SW480 (cell line): ENCODE results near the gene CKLF.
"Not testable (repeated sequence)": the region's sequence is repeated elsewhere in the genome, so short reads cannot be mapped to it uniquely, and the experiment has no call there.

Source experiments
- DNase-seq: peaks from one replicate; pipeline ENCODE4 v3.0.0-alpha.2; 2016; ENCODE audit warnings: low spot score

The CKLF gene, protein sequence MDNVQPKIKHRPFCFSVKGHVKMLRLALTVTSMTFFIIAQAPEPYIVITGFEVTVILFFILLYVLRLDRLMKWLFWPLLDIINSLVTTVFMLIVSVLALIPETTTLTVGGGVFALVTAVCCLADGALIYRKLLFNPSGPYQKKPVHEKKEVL

DNA sequence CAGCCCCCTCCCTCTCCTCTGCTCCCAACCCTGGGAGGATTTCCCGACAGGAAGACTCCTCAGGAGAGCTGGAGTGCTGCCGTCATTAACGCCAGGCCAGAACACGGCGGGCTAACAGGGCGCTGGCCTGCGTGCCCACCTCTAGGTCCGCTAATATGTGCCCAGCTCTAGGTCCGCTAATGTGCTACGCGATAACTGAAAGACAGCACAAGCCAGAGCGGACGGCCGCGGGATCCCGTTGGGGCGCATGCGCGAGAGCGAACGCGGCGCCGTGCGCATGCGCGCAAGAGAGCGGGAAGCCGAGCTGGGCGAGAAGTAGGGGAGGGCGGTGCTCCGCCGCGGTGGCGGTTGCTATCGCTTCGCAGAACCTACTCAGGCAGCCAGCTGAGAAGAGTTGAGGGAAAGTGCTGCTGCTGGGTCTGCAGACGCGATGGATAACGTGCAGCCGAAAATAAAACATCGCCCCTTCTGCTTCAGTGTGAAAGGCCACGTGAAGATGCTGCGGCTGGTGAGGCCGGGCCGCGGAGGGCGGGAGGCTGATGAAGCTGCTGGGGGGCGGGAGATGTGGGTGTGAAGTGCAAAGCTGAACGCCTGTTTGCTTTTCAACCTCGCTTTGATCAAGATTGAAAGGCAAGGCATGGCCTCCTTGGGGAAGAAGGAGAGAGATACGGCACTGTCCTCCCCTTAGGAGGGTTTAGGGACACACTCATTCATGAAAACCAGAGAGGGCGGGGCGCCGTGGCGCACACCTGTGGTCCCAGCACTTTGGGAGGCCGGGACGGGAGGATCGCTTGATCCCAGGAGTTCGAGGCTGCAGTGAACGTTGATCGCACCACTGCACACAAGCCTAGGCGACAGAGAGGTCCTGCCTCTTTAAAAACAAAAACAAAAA, at the start of gene CKLF:
Gene CKLF (plus strand): TSS at position 291 of the 892 bp plus-strand sequence. CDS start 140 bp downstream, at position 431.
- DNase-seq = peak; percentile 84

DNA sequence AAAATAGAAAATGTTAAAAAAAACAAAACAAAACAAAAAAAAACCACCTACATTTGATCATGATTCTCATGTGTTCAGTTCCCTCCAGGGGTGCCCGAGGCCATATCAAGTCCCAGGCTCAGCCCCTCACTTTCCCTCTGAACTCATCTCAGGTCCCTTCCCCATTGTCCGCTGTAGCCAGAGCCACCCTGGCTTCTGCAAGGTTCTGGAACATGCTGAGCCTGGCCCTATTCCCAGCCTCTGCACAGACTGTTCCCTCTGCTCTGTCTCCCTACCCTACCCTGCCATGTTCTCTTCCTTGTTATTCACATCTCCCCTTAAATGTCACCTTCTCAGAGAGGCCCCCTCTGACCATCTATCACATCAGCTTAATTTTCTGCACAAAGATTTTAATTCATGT, 49.3 kb upstream of the CKLF start:
- DNase-seq = no peak

DNA sequence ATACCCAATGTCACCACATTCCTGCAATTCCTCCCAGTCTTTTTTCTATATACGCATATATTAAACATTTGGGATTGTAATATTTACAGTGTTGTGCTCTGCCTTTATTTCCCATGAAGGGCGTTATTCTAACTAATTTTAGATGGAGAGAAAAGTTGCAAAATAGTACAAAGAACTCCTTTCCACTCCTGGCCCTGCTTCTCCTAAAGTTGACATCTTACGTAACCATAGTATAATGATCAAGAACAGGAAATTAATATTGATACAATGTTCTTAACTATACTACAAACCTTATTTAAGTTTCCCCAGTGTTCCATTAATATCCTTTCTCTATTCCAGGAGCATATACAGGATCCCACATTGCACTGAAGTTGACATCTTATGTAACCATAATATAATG, 48.8 kb upstream of the CKLF start:
- DNase-seq = no peak

DNA sequence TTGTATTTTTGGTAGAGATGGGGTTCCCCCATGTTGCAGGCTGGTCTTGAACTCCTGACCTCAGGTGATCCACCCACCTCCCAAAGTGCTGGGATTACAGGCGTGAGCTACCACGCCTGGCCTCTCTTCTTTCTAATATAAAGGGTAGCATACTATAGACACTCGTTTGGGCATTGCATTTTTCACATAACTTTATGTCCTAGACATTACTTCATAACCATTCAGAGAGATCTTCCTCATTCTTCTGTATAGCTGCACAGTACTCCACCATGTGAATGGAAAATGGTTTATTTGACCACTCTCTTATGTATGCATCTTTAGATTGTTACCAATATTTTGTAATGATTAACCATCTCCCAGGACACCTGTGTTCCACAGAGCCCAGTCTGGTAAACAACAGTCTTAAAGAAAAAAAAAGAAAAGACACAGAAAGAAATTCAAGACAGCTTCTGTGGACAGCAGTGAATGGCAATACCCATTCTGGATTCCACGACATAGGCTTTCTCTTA, 44.6 kb upstream of the CKLF start:
- DNase-seq = no peak

DNA sequence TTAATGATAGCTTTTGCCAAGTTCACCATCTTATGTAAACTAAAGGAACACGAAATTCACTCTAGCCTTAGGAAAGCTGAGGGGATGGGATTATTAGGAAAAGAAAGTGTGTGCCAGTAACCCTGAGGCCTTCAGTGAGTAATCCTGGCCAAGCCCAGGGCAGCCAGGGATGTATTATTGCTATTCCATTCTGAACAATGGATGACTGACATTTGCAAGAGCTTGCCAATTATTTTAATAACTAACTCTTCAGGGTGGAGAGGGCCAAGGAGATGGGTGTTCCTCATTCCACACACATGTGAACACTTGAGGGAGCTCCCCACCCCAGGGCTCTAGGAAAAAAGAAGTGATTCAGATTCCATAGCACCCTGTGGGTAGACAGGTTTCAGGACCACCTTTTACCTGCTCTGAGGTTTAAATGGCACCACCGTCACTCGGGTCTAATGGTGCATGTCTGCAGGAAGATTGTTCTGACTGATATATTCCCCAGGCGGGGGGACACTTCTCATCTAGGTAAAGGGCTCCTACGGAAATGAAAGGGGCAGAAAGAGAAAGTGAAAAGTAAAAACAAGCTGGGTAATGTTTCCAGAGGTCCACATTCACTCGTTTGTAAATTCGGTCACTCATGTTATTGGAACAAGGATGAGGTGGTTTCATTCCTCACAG, 44.0 kb upstream of the CKLF start:
- DNase-seq = no peak

DNA sequence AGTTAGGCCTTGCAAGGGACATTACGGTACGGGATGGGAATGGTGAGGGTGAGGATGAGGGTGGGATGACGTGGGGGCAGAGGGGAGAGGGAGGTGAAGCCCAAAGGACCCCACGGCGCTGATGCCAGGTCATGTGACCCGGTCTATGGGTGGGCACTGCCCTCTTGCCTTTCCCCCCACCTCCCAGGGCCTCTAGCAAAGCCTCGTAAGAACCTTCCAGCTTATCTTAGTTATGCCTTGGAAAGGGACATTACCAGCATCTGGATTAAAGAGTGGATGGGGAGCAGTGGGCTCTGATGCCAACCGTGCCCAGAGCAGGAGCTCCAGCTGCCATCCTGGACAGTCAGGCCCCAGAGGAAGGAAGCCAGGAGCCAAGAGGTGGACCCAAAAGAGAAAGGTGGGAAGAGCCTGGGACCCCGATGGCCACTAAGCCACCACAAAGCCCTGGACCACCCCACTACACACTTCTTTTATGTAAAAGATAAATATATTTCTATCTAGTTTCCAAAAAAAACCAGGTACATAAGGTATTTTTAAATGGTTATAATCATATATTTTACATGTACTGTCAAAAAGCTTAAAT, 43.4 kb upstream of the CKLF start:
- no peak for DNase-seq

- DNase-seq = no peak
Measured at GRCh38 chr16:66509576-66509975, 42.8 kb upstream of the CKLF start.

GRCh38 chr16:66510298-66510697, 42.1 kb upstream of the CKLF start:
- no peak for DNase-seq

- no peak for DNase-seq
Measured at GRCh38 chr16:66510711-66511601, 41.4 kb upstream of the CKLF start.

DNA sequence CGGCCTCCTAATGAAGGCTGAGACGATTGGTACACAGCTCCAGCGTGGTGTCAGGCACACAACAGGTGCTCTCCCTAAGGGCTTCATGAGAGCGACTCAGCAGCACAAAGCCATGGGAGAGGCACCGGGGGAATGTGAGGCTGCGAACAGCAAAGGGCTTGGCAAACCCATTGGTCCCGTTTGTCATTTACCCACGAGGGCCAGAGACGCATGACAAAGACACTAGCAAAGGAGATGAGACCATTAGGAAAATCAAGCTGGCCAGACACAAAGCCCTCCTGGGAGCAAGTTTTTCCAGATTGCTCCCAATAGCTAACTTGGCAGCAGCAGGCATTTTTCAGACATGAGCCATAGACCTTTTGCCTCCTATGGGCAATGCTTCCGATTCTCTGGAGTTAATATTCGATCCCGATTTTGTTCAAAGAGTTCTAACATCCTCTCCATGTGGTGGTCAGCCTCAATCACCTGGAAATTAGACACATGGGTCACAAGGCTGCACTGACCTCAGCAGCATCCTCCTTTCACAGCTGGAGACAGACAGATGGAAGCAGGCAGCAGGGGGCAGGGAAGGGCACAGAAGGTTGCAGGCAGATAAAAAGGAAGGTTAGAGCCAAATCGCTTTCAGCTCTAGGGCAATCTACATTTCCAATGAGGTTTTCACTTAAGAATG, 40.6 kb upstream of the CKLF start:
- no peak for DNase-seq

- no peak for DNase-seq
Measured at GRCh38 chr16:66512272-66513110, 39.9 kb upstream of the CKLF start.

DNA sequence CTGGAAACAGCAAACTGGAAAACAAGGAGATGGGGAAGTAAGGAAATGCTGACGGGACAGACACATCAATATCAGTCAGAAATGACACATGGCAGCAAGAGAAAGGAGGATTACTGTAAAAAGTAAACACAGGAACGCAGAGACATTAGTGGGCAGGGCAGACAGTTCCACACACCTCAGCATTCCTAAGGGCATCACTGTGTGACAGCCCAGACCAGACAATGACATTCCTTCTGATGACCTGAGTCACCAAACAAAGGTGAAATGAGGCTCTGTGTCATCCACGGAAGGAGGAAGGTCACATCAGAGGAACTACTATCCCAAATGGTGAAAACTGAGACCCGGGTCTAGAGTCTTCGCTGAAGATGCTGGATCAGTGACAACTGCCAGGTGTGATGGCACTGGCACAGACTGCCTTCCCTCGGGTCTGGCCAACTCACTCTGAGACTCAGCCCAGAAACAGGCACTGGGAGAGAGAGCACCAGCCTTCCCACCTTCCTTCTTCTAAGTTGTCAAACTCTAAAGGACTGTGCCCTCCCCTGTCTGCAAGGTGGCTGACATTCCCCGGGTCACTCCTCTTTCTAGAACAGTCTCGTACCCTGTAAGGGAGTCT, 39.2 kb upstream of the CKLF start:
- DNase-seq = peak; percentile 75

- DNase-seq = not testable (repeated sequence)
Measured at GRCh38 chr16:66514391-66514790, 38.0 kb upstream of the CKLF start.

DNA sequence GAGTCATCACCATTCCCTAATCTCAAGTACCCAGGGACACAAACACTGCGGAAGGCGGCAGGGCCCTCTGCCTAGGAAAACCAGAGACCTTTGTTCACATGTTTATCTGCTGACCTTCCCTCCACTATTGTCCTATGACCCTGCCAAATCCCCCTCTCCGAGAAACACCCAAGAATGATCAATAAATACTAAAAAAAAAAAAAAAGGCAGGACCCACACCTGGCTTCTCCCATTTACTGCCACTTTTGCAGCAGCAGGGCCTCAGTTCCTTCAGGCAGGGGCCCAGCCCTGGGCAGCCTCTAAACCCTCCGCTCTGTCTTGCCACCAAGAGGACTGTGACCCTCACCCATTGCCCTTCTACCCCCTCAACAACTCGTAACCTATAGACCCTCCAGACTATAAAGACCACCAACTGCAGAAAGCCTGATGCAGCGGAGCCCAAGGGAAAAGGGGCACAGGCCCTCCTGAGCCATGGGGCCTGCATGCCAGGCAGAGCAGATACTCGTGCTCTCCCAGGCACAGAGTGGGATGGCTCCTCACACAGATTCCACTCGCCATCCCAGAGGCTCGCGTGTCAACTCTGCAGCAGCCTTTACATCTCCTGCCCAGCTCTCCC, 37.3 kb upstream of the CKLF start:
- not testable (repeated sequence) for DNase-seq

- no peak for DNase-seq
Measured at GRCh38 chr16:66515596-66516508, 36.5 kb upstream of the CKLF start.

- DNase-seq = no peak
Measured at GRCh38 chr16:66516509-66516807, 35.9 kb upstream of the CKLF start.

DNA sequence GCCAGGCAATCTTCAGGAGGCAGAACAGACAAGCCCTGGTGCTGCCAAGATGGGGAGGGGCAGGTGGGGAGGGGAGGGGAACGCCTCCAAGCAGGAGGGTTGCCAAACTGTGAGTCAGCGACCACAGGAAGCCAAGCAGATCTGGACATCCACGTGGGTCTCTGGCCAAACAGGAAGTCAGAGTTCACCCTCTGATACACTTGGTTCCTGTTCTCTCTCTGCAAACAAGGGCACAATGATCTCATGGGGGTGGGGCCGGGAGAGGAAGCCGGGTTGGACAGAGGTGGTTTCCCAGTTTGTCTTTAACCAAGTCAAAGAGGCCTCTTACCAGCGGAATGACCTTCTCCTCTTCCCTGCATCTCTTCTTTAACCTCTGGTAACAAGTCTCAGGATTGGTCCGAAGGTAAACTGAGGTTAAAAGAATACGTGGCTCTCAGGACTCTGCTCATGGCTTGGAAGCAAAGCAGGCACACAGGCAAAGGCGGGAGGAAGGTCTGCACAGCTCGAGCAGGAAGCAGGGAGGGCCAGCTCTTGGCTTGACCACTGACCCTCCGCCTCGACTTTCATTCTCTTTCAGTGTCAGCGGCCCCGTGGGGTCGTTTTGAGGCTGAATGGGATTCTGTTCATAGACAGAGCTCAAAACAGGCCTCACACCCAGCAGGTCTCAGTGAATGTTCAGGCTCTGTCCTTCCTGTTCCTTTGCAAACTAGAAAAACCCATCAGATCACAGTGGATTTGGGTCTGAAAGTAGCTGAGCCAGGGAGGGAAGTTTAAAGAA, 35.4 kb upstream of the CKLF start:
- peak; percentile 96 for DNase-seq
